ENCODE measurements around the gene CFAP69.

CFAP69 gene

DNA sequence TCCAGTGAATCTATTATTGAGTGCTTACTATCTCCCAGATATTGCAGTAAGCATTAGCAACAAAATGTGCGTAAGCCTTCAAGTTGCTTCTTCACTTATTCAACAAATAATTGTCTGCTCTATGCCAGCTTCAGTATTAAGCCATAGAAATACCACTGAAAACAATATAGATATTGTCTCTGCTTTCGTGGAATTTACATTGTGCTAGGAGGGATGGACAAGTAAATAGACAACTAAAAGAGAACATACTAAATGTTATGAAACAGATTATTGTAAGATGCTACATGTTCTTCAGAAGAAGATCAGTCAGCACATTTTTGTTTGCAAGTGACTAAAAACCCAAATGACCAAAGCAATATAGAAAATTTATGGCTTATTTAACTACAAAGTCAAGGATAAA, 27.3 kb downstream of the CFAP69 start:
- H3K27ac Mint-ChIP-seq, result no peak overlapping the region
- H3K36me3 Mint-ChIP-seq, result no peaks in the 10 kb centered on the region
- no peak for ATAC-seq (ENCODE audit: low read depth)
- H3K27me3 Mint-ChIP-seq, result no peaks in the 10 kb centered on the region
- no peak for DNase-seq (ENCODE audit: low spot score in 2 of 2)
- no peaks in the 10 kb centered on the region for H3K9me3 Mint-ChIP-seq
- no peak overlapping the region for H3K4me3 Mint-ChIP-seq
- no peaks in the 10 kb centered on the region for H3K4me1 Mint-ChIP-seq

DNA sequence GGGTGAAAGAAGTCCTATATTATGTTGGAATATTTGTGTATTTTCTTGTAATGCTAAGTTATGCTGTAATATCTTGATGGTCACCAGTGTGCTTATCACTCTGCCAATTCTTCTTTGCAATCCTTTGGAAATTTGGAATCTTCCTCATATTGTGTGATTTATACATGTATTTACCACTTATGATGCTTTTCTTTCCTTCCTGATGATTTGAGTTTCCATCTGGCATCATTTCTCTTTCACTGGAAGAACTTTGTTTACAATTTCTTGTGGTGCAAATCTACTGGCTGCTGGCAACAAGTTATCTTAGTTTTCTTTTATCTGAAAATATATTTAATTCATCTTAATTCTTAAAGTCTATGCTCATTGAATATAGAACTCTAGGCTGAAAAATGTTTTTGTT, 29.2 kb downstream of the CFAP69 start:
- ATAC-seq (ENCODE audit: low read depth), result no peak
- Mint-ChIP-seq H3K4me3 (no peak overlapping the region), H3K27ac (no peak overlapping the region), H3K9me3 (no peaks in the 10 kb centered on the region), H3K27me3 (no peaks in the 10 kb centered on the region), H3K36me3 (no peaks in the 10 kb centered on the region), H3K4me1 (no peaks in the 10 kb centered on the region)
- no peak for DNase-seq (ENCODE audit: low spot score in 2 of 2)

DNA sequence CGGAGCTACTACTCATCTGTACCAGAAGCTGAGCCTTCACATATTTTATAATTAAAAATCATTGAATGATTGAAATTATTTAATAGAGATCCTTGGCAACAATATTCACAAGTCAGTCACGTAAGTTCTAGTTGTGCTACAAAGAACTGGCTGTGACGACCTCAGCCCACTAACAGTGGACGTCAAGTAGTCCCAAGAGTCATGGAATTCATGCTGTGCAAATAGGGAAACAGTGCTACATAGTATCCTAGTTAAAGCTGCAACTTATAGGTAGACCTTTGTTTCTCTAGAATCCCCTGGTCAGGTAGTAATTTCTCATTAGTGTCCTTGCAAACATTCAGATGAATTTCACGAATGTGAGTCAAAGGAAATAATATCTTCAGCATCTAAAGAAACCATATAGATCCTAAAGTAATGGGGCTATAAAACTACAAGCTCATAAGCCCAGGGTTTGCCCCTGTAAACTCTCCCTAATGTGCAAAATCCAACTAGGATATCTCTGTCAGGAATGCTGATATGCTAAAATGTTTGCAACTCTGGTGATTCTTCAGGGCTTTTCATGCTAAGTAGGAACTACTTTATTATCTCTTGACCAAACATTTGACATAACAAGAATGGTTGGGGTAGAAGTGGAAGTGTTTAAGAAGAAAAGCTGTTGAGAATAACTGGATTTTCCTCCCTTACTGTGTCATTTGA, 31.2 kb downstream of the CFAP69 start:
- ATAC-seq (ENCODE audit: low read depth), result no peak
- no peak overlapping the region for H3K27ac Mint-ChIP-seq
- no peak overlapping the region for H3K4me3 Mint-ChIP-seq
- no peaks in the 10 kb centered on the region for H3K9me3 Mint-ChIP-seq
- no peak for DNase-seq (ENCODE audit: low spot score in 2 of 2)
- H3K27me3 Mint-ChIP-seq, result no peaks in the 10 kb centered on the region
- H3K4me1 Mint-ChIP-seq, result no peaks in the 10 kb centered on the region
- H3K36me3 Mint-ChIP-seq, result no peaks in the 10 kb centered on the region

DNA sequence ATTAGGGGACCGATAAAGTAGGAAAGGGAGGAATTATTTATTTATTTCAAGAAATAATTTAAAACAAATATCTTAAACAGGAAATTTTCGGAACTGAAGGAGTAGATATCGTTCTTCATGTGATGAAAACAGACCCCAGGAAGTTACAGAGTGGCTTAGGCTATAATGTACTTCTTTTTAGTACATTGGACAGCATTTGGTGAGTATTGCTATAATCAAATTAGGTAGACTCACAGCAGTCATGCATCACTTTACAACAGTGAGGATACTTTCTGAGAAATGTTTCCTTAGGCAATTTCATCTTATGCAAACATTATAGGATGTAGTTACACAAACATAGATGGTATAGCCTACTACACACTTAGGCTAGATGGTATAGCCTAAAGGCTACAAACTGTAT, 43.2 kb downstream of the CFAP69 start:
- Mint-ChIP-seq H3K4me1 (peaks cover 2% of the 10 kb centered on the region), H3K9me3 (peaks cover under 1% of the 10 kb centered on the region), H3K27ac (no peak overlapping the region), H3K36me3 (no peaks in the 10 kb centered on the region), H3K27me3 (no peaks in the 10 kb centered on the region), H3K4me3 (no peak overlapping the region)
- ATAC-seq (ENCODE audit: low read depth), result no peak
- no peak for DNase-seq (ENCODE audit: low spot score in 2 of 2)

DNA sequence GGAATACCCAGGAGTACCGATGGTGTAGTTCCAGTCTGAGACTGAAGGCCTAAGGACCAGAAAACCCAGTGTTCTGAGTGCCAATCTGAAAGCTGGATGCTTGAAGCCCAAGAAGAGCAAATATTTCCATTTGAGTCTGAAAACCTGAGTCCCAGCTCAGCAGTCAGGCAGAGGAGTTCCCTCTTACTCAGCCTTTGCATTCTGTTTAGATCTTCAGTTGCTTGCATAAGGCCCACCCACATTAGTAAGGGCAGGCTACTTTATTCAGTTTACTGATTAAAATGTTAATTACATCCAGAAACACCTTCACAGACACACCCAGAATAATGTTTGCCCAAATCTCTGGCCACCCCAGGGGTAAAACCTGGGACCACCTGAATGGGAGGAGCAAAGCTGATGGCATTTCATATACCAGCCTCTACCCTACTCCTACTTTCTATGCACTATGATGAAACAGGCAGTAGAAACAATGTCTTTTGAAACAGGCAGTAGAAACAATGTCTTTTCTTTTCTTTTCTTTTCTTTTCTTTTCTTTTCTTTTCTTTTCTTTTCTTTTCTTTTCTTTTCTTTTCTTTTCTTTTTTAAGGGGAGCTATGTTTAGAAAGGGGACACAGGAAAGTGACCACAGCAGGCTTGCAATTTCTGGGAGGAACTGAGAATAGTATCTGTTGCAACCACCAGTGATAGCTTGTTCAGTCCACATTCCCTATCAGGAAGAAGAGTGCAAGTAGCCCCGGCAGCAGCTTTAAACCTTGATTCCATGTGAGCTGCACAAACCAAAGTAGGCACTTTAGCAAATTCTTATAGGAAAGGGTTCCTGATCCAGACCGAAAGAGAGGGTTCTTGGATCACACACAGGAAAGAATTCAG, 45.5 kb downstream of the CFAP69 start:
- Mint-ChIP-seq H3K4me1 (peaks cover under 1% of the 10 kb centered on the region), H3K27ac (no peak overlapping the region), H3K27me3 (peaks cover 2% of the 10 kb centered on the region), H3K4me3 (no peak overlapping the region), H3K9me3 (peaks cover 4% of the 10 kb centered on the region), H3K36me3 (no peaks in the 10 kb centered on the region)
- DNase-seq (ENCODE audit: low spot score in 2 of 2), result no peak
- no peak for ATAC-seq (ENCODE audit: low read depth)

DNA sequence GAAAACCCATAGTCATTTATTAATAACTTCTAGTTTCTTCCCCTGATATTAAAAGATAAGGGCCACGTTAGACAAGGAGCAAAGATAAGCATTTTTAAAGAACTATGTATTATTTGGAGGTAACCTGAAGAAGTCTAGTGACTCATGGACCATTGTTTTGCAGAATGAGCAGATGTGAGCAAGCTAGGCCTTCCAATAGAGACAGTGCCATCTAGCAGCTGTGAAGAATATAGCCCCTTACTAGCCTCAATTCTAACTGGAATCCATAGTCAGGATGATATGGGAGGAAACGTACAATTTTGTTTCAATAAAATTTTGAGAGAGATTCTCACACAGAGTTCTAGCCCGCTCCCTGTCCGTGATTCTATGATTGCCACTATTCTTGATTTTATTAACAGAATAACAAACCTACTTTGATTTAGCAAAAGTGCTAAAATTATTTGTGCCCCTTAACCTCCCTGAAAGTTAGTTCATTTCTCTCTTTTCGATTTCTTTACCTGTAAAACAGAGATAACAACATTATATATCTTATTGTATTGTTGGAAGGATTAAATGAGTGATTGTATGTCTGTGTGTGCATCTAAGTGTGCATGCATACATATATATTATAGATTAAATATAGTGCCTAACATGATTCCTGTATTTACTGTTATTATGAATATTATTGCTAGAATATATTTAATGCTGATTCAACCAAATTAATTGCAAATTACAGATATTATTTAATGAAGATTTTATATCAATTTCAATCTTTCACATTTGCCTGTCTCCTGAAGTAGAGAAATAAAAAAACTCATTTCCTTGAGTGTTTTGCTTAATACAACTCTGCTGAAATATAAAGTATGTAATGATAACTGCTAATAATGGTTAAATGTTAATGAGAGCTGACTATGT, 53.4 kb downstream of the CFAP69 start:
- H3K27me3 Mint-ChIP-seq, result peaks cover 4% of the 10 kb centered on the region
- ATAC-seq (ENCODE audit: low read depth) (peak; percentile 68), DNase-seq (ENCODE audit: low spot score in 2 of 2) (no peak)
- H3K4me1 Mint-ChIP-seq, result no peaks in the 10 kb centered on the region
- no peak overlapping the region for H3K4me3 Mint-ChIP-seq
- no peaks in the 10 kb centered on the region for H3K36me3 Mint-ChIP-seq
- no peak overlapping the region for H3K27ac Mint-ChIP-seq
- peaks cover 2% of the 10 kb centered on the region for H3K9me3 Mint-ChIP-seq

DNA sequence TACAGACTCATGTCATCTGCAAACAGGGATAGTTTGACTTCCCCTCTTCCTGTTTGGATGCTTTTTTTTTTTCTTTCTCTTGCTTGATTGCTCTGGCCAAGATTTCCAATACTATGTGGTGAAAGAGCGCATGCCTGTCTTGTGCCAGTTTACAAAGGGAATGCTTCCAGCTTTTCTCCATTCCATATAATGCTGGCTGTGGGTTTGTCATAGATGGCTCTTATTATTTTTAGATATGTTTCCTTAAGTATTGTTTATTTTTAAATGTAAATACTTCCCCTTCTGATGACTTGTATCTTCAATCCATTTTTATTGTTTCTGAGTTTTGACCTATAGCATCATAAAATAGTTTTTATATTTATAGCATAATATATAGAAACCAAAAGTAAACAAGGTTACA, 58.3 kb downstream of the CFAP69 start:
- Mint-ChIP-seq H3K4me1 (no peaks in the 10 kb centered on the region), H3K27me3 (peaks cover 4% of the 10 kb centered on the region), H3K9me3 (no peaks in the 10 kb centered on the region), H3K4me3 (no peak overlapping the region), H3K27ac (no peak overlapping the region), H3K36me3 (no peaks in the 10 kb centered on the region)
- ATAC-seq (ENCODE audit: low read depth) (no peak), DNase-seq (ENCODE audit: low spot score in 2 of 2) (no peak)

DNA sequence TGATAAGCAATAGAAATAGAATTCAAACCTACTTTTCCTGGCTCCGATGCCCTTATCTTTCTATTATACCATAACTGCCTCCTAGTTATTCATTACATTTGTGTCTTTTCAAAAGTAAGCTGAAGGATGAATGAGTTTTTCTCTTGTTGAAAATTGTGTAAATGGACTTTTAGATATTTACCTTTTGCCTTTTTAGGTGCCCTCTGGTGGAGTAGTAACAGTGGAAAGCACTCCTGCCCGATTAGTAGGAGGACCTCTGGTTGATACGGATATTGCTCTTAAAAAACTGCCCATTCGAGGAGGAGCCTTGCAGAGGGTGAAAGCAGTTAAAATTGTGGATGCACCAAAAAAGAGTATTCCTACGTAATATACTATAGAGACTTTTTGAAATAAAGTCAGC, 64.9 kb downstream of the CFAP69 start:
- H3K4me1 Mint-ChIP-seq, result no peaks in the 10 kb centered on the region
- H3K27me3 Mint-ChIP-seq, result peaks cover 4% of the 10 kb centered on the region
- H3K4me3 Mint-ChIP-seq, result no peak overlapping the region
- no peaks in the 10 kb centered on the region for H3K9me3 Mint-ChIP-seq
- no peak overlapping the region for H3K27ac Mint-ChIP-seq
- ATAC-seq (ENCODE audit: low read depth) (no peak), DNase-seq (ENCODE audit: low spot score in 2 of 2) (no peak)
- H3K36me3 Mint-ChIP-seq, result no peaks in the 10 kb centered on the region

DNA sequence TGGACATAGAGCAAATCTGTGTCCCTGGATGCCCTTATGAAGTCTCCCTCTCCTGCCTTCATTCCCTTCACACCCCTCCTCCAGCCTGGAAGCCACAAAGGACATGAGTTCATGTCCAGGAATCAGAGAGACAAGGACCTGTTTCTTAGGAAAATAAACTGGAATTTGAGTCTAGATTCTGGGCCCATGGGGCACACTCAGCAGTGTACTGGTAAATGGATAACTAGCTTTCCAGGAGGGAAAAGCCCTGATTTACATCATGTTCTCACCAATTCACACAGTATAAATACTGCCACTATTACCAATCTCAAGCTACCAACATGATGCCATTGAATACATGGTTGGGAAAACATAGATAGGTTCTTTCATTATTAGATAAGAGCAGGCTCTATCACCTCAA, 66.2 kb downstream of the CFAP69 start:
- Mint-ChIP-seq H3K4me3 (no peak overlapping the region), H3K27me3 (peaks cover 8% of the 10 kb centered on the region), H3K9me3 (no peaks in the 10 kb centered on the region), H3K27ac (no peak overlapping the region), H3K4me1 (no peaks in the 10 kb centered on the region), H3K36me3 (no peaks in the 10 kb centered on the region)
- DNase-seq (ENCODE audit: low spot score in 2 of 2) (no peak), ATAC-seq (ENCODE audit: low read depth) (no peak)

DNA sequence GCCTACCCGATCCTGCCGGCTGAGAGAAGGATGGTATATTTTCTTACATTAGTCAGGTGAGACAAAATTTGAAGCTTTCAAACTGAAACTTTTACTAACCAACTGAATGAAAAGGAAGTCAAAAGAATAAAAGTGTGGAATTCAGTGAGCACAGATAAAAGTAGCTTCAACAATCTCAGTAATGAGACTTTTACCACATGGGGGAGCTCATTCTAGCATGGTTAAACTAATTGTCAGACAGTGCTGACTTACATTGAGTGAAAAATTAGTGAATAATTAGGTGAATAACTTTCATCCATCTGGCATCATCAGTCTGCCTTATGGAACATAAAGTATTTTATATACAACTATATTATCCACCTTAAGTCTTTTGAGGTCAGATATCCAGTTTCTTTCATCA, 67.8 kb downstream of the CFAP69 start:
- Mint-ChIP-seq H3K27me3 (peaks cover 6% of the 10 kb centered on the region), H3K4me3 (no peak overlapping the region), H3K4me1 (no peaks in the 10 kb centered on the region), H3K36me3 (no peaks in the 10 kb centered on the region), H3K9me3 (no peaks in the 10 kb centered on the region), H3K27ac (no peak overlapping the region)
- no peak for DNase-seq (ENCODE audit: low spot score in 2 of 2)
- no peak for ATAC-seq (ENCODE audit: low read depth)

DNA sequence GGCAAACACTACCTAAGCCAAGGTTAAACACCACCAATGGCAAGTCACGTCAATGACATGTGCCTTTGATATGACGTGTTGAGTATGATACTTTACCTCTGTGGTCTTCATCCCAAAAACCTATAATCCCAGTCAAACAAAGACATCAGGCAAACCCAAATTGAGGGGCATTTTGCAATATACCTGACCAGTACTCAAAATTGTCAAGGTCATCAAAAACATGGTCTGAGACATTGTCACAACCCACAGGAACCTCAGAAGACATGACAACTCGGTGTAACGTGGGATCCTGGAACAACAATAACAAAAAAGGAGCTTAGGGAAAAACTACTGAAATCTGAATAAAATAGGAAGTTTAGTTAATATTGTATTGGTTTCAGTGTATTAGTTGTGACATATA, 68.9 kb downstream of the CFAP69 start:
- Mint-ChIP-seq H3K36me3 (no peaks in the 10 kb centered on the region), H3K27ac (no peak overlapping the region), H3K27me3 (peaks cover 8% of the 10 kb centered on the region), H3K4me3 (no peak overlapping the region), H3K9me3 (no peaks in the 10 kb centered on the region), H3K4me1 (no peaks in the 10 kb centered on the region)
- no peak for DNase-seq (ENCODE audit: low spot score in 2 of 2)
- ATAC-seq (ENCODE audit: low read depth), result no peak

DNA sequence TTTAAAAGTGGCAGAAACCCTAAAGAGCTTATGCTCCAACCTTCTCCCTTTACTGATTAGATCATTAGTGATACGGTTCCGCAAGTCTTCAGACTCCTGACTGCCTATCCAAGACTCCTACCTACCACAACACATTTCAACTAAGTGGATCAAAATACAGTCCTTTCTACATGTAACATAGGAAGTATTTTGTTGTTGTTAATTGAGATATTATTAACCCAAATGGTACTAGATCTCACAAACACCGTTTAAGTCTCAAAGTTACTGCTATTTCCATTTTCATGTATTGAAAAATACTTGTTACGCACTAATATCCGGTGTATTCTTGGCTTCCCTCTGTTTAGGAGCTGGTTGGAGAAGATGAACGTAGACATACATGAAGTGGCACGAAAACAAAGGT, 75.0 kb downstream of the CFAP69 start:
- Mint-ChIP-seq H3K36me3 (no peaks in the 10 kb centered on the region), H3K4me1 (peaks cover 7% of the 10 kb centered on the region), H3K27me3 (peaks cover 31% of the 10 kb centered on the region), H3K27ac (no peak overlapping the region), H3K4me3 (no peak overlapping the region), H3K9me3 (no peaks in the 10 kb centered on the region)
- no peak for ATAC-seq (ENCODE audit: low read depth)
- no peak for DNase-seq (ENCODE audit: low spot score in 2 of 2)

DNA sequence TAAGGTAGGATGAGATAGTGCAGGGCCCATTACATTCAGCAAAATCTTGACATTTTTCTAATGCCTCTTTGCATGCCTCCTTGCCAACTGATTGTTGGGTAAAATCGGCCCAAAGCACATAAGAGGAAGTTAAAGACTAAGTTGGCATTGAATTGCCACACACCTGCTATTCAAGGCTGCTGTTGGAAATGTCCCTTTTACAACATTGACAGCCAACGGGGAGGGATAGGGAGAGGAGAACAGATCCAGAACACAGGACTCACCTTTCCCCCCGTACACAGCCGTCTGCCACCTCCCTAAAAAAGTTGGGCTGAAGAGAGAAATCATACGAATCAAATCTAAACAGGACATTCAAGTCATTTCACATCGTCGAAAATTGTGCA, 75.4 kb downstream of the CFAP69 start:
- Mint-ChIP-seq H3K9me3 (no peaks in the 10 kb centered on the region), H3K27ac (no peak overlapping the region), H3K36me3 (no peaks in the 10 kb centered on the region), H3K4me1 (peaks cover 7% of the 10 kb centered on the region), H3K27me3 (peaks cover 27% of the 10 kb centered on the region), H3K4me3 (peak overlapping the region; percentile 39)
- ATAC-seq (ENCODE audit: low read depth) (no peak), DNase-seq (ENCODE audit: low spot score in 2 of 2) (no peak)

All from memory B cell (primary cell).